ENCODE results near the gene VARS2.
A peak's percentile ranks its signal among the peaks of the same experiment; 100 is the strongest.

The VARS2 gene

GRCh38 chr6:30879684-30880427 is 34.2 kb upstream of the VARS2 start:
- Histone ChIP-seq H3K27me3 (ENCODE audit: control insufficient read depth, insufficient read depth, low read length) (no peaks in the 10 kb centered on the region), H3K9ac (ENCODE audit: low read depth, low read length) (no peak overlapping the region), H3K36me3 (ENCODE audit: control insufficient read depth, insufficient read depth, low read length) (no peaks in the 10 kb centered on the region), H3K4me3 (ENCODE audit: low read depth, low read length) (peak overlapping the region; percentile 88), H3K4me1 (ENCODE audit: control insufficient read depth, insufficient read depth, low read length) (peaks cover 26% of the 10 kb centered on the region), H3K9me3 (ENCODE audit: control insufficient read depth, insufficient read depth, low read length) (no peaks in the 10 kb centered on the region)

DNA sequence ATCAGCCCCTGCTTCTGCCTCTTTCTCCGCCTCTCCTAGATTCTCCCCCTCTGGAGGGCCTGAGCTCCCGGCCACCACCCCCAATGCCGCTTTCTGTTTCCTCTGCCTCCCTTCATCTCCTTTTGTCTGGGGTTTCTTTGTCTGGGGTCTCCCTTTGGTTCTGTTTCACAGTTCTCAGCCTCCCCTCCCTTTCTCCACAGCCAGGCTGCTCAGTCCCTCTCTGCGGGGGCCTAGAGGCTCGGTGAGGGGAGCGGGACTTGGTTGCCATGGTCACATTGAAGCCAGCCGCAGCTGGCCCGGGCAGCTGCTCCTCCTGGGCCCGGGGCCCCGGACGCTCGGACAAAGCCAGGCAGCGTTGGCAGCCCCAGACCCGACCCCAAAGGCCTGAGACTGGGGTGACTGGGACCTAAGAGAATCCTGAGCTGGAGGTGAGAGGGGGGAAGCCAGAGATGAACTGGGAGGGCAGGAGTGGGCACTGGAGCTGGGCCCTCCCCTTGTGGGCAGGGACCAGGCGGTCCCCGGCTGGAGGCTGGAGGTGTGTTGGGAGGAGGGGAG is 33.3 kb upstream of the VARS2 start:
- peak overlapping the region; percentile 88 for H3K4me3 ChIP-seq (ENCODE audit: low read depth, low read length)
- H3K36me3 ChIP-seq (ENCODE audit: control insufficient read depth, insufficient read depth, low read length): no peaks in the 10 kb centered on the region
- H3K9ac ChIP-seq (ENCODE audit: low read depth, low read length): no peak overlapping the region
- H3K27me3 ChIP-seq (ENCODE audit: control insufficient read depth, insufficient read depth, low read length): no peaks in the 10 kb centered on the region
- no peaks in the 10 kb centered on the region for H3K9me3 ChIP-seq (ENCODE audit: control insufficient read depth, insufficient read depth, low read length)
- H3K4me1 ChIP-seq (ENCODE audit: control insufficient read depth, insufficient read depth, low read length): peaks cover 35% of the 10 kb centered on the region

- H3K9me3 ChIP-seq (ENCODE audit: control insufficient read depth, insufficient read depth, low read length): no peaks in the 10 kb centered on the region
- H3K4me1 ChIP-seq (ENCODE audit: control insufficient read depth, insufficient read depth, low read length): peaks cover 37% of the 10 kb centered on the region
- peak overlapping the region; percentile 32 for H3K9ac ChIP-seq (ENCODE audit: low read depth, low read length)
- no peaks in the 10 kb centered on the region for H3K27me3 ChIP-seq (ENCODE audit: control insufficient read depth, insufficient read depth, low read length)
- H3K36me3 ChIP-seq (ENCODE audit: control insufficient read depth, insufficient read depth, low read length): no peaks in the 10 kb centered on the region
- H3K4me3 ChIP-seq (ENCODE audit: low read depth, low read length): peak overlapping the region; percentile 88
Measured at GRCh38 chr6:30881392-30882203, 32.4 kb upstream of the VARS2 start.

DNA sequence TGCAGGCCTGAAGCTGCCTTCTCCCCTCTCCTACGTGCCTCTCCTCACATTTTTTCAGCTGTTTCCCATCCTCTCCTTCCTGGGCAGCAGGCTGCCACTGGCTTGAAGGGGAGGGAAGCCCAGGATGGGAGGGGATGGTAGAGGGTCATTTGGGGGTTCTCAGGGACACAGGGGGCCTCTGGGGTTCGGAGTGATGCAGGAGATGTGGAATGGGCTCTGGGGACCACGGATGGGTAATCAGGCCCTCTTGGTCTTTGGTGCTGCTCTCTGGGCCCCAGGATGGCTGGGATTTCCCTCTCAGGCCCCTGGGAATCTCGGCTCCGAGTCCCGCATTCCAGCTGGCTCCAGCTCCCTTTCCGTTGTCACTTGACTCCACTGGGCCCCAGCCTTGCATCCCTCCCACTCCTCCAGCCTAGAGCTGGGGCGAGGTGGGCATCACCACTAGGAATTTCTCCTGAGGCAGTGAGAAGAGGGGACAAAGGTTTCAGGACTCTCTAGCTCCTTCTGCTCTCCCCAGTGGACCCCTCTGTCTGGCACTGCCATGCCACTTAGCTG is 31.8 kb upstream of the VARS2 start:
- no peaks in the 10 kb centered on the region for H3K27me3 ChIP-seq (ENCODE audit: control insufficient read depth, insufficient read depth, low read length)
- H3K4me1 ChIP-seq (ENCODE audit: control insufficient read depth, insufficient read depth, low read length): peaks cover 42% of the 10 kb centered on the region
- no peaks in the 10 kb centered on the region for H3K36me3 ChIP-seq (ENCODE audit: control insufficient read depth, insufficient read depth, low read length)
- peak overlapping the region; percentile 32 for H3K9ac ChIP-seq (ENCODE audit: low read depth, low read length)
- H3K9me3 ChIP-seq (ENCODE audit: control insufficient read depth, insufficient read depth, low read length): no peaks in the 10 kb centered on the region
- peak overlapping the region; percentile 88 for H3K4me3 ChIP-seq (ENCODE audit: low read depth, low read length)

GRCh38 chr6:30882759-30883684 is 31.0 kb upstream of the VARS2 start:
- peak overlapping the region; percentile 88 for H3K4me3 ChIP-seq (ENCODE audit: low read depth, low read length)
- H3K9ac ChIP-seq (ENCODE audit: low read depth, low read length): peak overlapping the region; percentile 71
- no peaks in the 10 kb centered on the region for H3K27me3 ChIP-seq (ENCODE audit: control insufficient read depth, insufficient read depth, low read length)
- H3K9me3 ChIP-seq (ENCODE audit: control insufficient read depth, insufficient read depth, low read length): no peaks in the 10 kb centered on the region
- H3K4me1 ChIP-seq (ENCODE audit: control insufficient read depth, insufficient read depth, low read length): peaks cover 39% of the 10 kb centered on the region
- no peaks in the 10 kb centered on the region for H3K36me3 ChIP-seq (ENCODE audit: control insufficient read depth, insufficient read depth, low read length)

- no peaks in the 10 kb centered on the region for H3K27me3 ChIP-seq (ENCODE audit: control insufficient read depth, insufficient read depth, low read length)
- peaks cover 39% of the 10 kb centered on the region for H3K4me1 ChIP-seq (ENCODE audit: control insufficient read depth, insufficient read depth, low read length)
- no peaks in the 10 kb centered on the region for H3K9me3 ChIP-seq (ENCODE audit: control insufficient read depth, insufficient read depth, low read length)
- peak within 1 kb of the TSS; percentile 88 for H3K4me3 ChIP-seq (ENCODE audit: low read depth, low read length)
- H3K9ac ChIP-seq (ENCODE audit: low read depth, low read length): peak within 1 kb of the TSS; percentile 71
- H3K36me3 ChIP-seq (ENCODE audit: control insufficient read depth, insufficient read depth, low read length): peaks cover 5% of the 10 kb centered on the region
Measured at GRCh38 chr6:30883685-30884520, 30.1 kb upstream of the VARS2 start, which contains the start of gene DDR1. TSS of gene DDR1 (plus strand) at chr6:30884519. CDS start at chr6:30888730, 4,211 bp downstream.

DNA sequence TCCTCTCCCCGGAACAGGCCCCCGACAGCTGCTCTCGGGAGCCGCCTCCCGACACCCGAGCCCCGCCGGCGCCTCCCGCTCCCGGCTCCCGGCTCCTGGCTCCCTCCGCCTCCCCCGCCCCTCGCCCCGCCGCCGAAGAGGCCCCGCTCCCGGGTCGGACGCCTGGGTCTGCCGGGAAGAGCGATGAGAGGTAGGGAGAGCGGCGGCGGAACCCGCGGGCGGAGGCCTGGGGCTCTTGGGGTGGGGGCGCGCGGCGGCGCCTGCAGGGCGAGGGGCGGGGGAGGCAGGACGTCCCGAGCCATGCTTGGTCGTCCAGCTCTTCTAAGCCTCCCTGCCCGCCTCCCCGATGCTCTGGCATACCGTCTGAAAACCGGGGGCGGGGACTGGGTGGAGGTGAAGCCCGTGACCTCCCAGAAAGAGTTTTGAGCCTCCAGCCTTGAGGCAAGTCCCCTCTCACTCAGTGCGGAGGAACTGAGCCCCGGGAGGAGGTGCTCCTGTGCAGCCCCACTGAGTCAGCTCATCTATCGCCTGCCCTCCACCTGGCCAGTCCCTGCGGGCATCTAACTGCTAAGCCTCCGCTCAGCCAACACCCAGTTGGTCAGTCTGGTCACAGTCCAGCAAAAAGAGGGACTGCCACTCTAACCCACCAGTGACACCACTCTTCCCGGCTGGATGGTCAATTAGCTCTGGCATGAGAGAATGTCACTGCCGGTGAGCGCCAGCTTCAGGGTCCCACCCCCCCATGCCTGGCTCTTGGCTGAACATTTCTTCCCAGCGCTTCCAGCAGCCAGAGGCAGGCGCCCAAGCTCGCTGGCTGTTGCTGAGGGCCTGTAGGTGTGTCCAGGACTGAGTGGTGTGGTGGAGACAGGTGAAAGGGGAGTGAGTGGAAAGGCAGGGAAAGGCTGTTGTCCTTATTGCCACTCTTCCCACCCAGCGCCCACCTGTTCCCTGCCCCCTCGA is 29.2 kb upstream of the VARS2 start:
- H3K36me3 ChIP-seq (ENCODE audit: control insufficient read depth, insufficient read depth, low read length): peaks cover 13% of the 10 kb centered on the region
- peaks cover 36% of the 10 kb centered on the region for H3K4me1 ChIP-seq (ENCODE audit: control insufficient read depth, insufficient read depth, low read length)
- H3K9me3 ChIP-seq (ENCODE audit: control insufficient read depth, insufficient read depth, low read length): no peaks in the 10 kb centered on the region
- peak overlapping the region; percentile 24 for H3K9ac ChIP-seq (ENCODE audit: low read depth, low read length)
- H3K4me3 ChIP-seq (ENCODE audit: low read depth, low read length): peak overlapping the region; percentile 88
- H3K27me3 ChIP-seq (ENCODE audit: control insufficient read depth, insufficient read depth, low read length): no peaks in the 10 kb centered on the region

- Histone ChIP-seq H3K9me3 (ENCODE audit: control insufficient read depth, insufficient read depth, low read length) (no peaks in the 10 kb centered on the region), H3K4me1 (ENCODE audit: control insufficient read depth, insufficient read depth, low read length) (peaks cover 34% of the 10 kb centered on the region), H3K9ac (ENCODE audit: low read depth, low read length) (peak overlapping the region; percentile 82), H3K36me3 (ENCODE audit: control insufficient read depth, insufficient read depth, low read length) (peaks cover 20% of the 10 kb centered on the region), H3K4me3 (ENCODE audit: low read depth, low read length) (peak overlapping the region; percentile 88), H3K27me3 (ENCODE audit: control insufficient read depth, insufficient read depth, low read length) (no peaks in the 10 kb centered on the region)
Measured at GRCh38 chr6:30885481-30885998, 28.5 kb upstream of the VARS2 start.

GRCh38 chr6:30885999-30886896 is 27.8 kb upstream of the VARS2 start:
- H3K4me1 ChIP-seq (ENCODE audit: control insufficient read depth, insufficient read depth, low read length): peaks cover 32% of the 10 kb centered on the region
- H3K4me3 ChIP-seq (ENCODE audit: low read depth, low read length): peak overlapping the region; percentile 88
- H3K9ac ChIP-seq (ENCODE audit: low read depth, low read length): peak overlapping the region; percentile 82

More at GRCh38 chr6:30885999-30886896, 27.8 kb upstream of the VARS2 start:
- peaks cover 27% of the 10 kb centered on the region for H3K36me3 ChIP-seq (ENCODE audit: control insufficient read depth, insufficient read depth, low read length)
- no peaks in the 10 kb centered on the region for H3K9me3 ChIP-seq (ENCODE audit: control insufficient read depth, insufficient read depth, low read length)
- no peaks in the 10 kb centered on the region for H3K27me3 ChIP-seq (ENCODE audit: control insufficient read depth, insufficient read depth, low read length)
